Inflammatory macrophage treated with lipopolysaccharide for 1 hour (primary cell): ENCODE measurements around the gene CSF3R.
A peak's percentile ranks its signal among the peaks of the same experiment; 100 is the strongest.

Source experiments
- DNase-seq, 2 donors: peaks; one replicate each; pipeline ENCODE4 v3.0.0-alpha.2; 2020 to 2022

The CSF3R gene

GRCh38 chr1:36455386-36455785 lies 27.3 kb downstream of the CSF3R start:
- no peak for DNase-seq

- DNase-seq, result no peak
Observed at GRCh38 chr1:36453600-36454388, 28.9 kb downstream of the CSF3R start.

- no peak for DNase-seq
Observed at GRCh38 chr1:36453051-36453450, 29.7 kb downstream of the CSF3R start.

- DNase-seq, result no peak
Observed at GRCh38 chr1:36450919-36451305, 31.8 kb downstream of the CSF3R start.

GRCh38 chr1:36450270-36450918 lies 32.3 kb downstream of the CSF3R start, which contains the start of gene OSCP1:
Gene OSCP1, minus strand, starts transcription at chr1:36450451. Its CDS starts 82 bp downstream, at chr1:36450369.
- DNase-seq, result peak; percentile 92 to 98

GRCh38 chr1:36448530-36449056 lies 34.1 kb downstream of the CSF3R start:
- DNase-seq, result no peak

- no peak for DNase-seq
Observed at GRCh38 chr1:36447450-36447849, 35.3 kb downstream of the CSF3R start.

GRCh38 chr1:36446746-36447145 lies 36.0 kb downstream of the CSF3R start:
- DNase-seq, result peak; percentile 53

- DNase-seq, result peak; percentile 44 to 68
Observed at GRCh38 chr1:36446271-36446670, 36.4 kb downstream of the CSF3R start.

- DNase-seq, result no peak
Observed at GRCh38 chr1:36443297-36443696, 39.4 kb downstream of the CSF3R start.

- DNase-seq, result no peak
Observed at GRCh38 chr1:36442337-36442736, 40.4 kb downstream of the CSF3R start.

- DNase-seq, result no peak
Observed at GRCh38 chr1:36440646-36441045, 42.1 kb downstream of the CSF3R start.

- DNase-seq, result no peak
Observed at GRCh38 chr1:36440044-36440443, 42.7 kb downstream of the CSF3R start.

- no peak for DNase-seq
Observed at GRCh38 chr1:36438715-36439114, 44.0 kb downstream of the CSF3R start.

GRCh38 chr1:36436821-36437220 lies 45.9 kb downstream of the CSF3R start:
- DNase-seq, result no peak

- no peak for DNase-seq
Observed at GRCh38 chr1:36433102-36433501, 49.6 kb downstream of the CSF3R start.

- DNase-seq, result no peak
Observed at GRCh38 chr1:36432616-36433015, 50.1 kb downstream of the CSF3R start.

GRCh38 chr1:36425791-36426190 lies 56.9 kb downstream of the CSF3R start:
- no peak for DNase-seq

GRCh38 chr1:36421649-36422048 lies 61.1 kb downstream of the CSF3R start:
- no peak for DNase-seq

- DNase-seq, result peak; percentile 95 to 100
Observed at GRCh38 chr1:36420836-36421317, 61.8 kb downstream of the CSF3R start.

GRCh38 chr1:36420409-36420808 lies 62.3 kb downstream of the CSF3R start:
- DNase-seq, result no peak

GRCh38 chr1:36419569-36419968 lies 63.1 kb downstream of the CSF3R start:
- DNase-seq, result no peak

- DNase-seq, result no peak
Observed at GRCh38 chr1:36419140-36419539, 63.6 kb downstream of the CSF3R start.

- DNase-seq, result no peak
Observed at GRCh38 chr1:36417931-36418330, 64.8 kb downstream of the CSF3R start.
